Astrocyte of the cerebellum (primary cell): Measurements from ENCODE around the gene ATP1A1.

Source experiments
- DNase-seq: peaks from one replicate; pipeline ENCODE4 v3.0.0-alpha.2; 2011; ENCODE audit warnings: low read depth
- H3K4me3 ChIP-seq: 2 replicates; pipeline ENCODE4 v1.5.1; 2011; ENCODE audit warnings: mild to moderate bottlenecking, low read depth, low read length, moderate library complexity
- CTCF ChIP-seq: IDR thresholded peaks from 2 replicates; pipeline ENCODE4 v1.5.1; 2012; ENCODE audit warnings: low read length, low read depth, moderate library complexity, mild to moderate bottlenecking; ENCODE audit errors: missing control alignments
- in situ Hi-C: cut with HindIII; loops from 2 replicates; pipeline ENCODE4 v1.10.0; 2017; ENCODE audit warnings: low sequenced_read_pairs

ATP1A1 gene

GRCh38 chr1:116433275-116434257 lies 60.5 kb downstream of the ATP1A1 start:
- TF ChIP-seq CTCF: no peak
- H3K4me3 ChIP-seq: no peak overlapping the region
- in situ Hi-C loops: no loop called here
- no peak for DNase-seq

- no peak for DNase-seq
- no peak overlapping the region for H3K4me3 ChIP-seq
- in situ Hi-C loops: no loop called here
- TF ChIP-seq CTCF: no peak
These were observed 61.8 kb downstream of the ATP1A1 start for GRCh38 chr1:116434849-116435248.

GRCh38 chr1:116435806-116436610 lies 63.0 kb downstream of the ATP1A1 start:
- no peak for TF ChIP-seq CTCF
- H3K4me3 ChIP-seq: no peak overlapping the region
- no peak for DNase-seq
- in situ Hi-C loops: no loop called here

- no peak overlapping the region for H3K4me3 ChIP-seq
- in situ Hi-C loops: no loop called here
- no peak for TF ChIP-seq CTCF
These were observed 63.5 kb downstream of the ATP1A1 start for GRCh38 chr1:116436611-116436970.

GRCh38 chr1:116439701-116440100 lies 66.7 kb downstream of the ATP1A1 start:
- no peak for DNase-seq
- TF ChIP-seq CTCF: no peak
- no peak overlapping the region for H3K4me3 ChIP-seq
- in situ Hi-C loops: no loop called here

More at GRCh38 chr1:116436611-116436970, 63.5 kb downstream of the ATP1A1 start:
- no peak for DNase-seq

GRCh38 chr1:116440731-116441130 lies 67.7 kb downstream of the ATP1A1 start:
- no peak for TF ChIP-seq CTCF
- in situ Hi-C loops: no loop called here

More at GRCh38 chr1:116440731-116441130, 67.7 kb downstream of the ATP1A1 start:
- DNase-seq: no peak
- H3K4me3 ChIP-seq: no peak overlapping the region
